Esophagus muscularis mucosa (tissue), 4 donors: Measurements from ENCODE around the gene ORM1. TPM values are rescaled to one million over a fixed set of nuclear protein-coding genes. Genes with fewer than 3 reads are reported as not detected.

Experiments used
- DNase-seq: peaks from one replicate; pipeline ENCODE4 v3.0.0-alpha.2; 2017; ENCODE audit errors: extremely low spot score
- H3K27ac ChIP-seq, 4 donors: fragments of 200-600 bp; sonication (generic); replicated peaks in 1 of 4; 1 replicate in 3 of 4; 2 replicates in 1 of 4; pipeline ENCODE4 v1.5.1; 2016 to 2019; ENCODE audit warnings: mild to moderate bottlenecking in 1 of 4
- H3K27me3 ChIP-seq, 4 donors: fragments of 200-600 bp; sonication (generic); one replicate each; pipeline versions ENCODE4 v1.5.1 to v1.6.0; 2016 to 2019
- H3K36me3 ChIP-seq, 4 donors: fragments of 200-600 bp; sonication (generic); one replicate each; pipeline ENCODE4 v1.5.1; 2016 to 2019
- H3K4me1 ChIP-seq, 4 donors: fragments of 200-600 bp; sonication (generic); one replicate each; pipeline ENCODE4 v1.5.1; 2016 to 2019
- H3K4me3 ChIP-seq, 4 donors: fragments of 200-600 bp; sonication (generic); 1 replicate in 2 of 4; 2 replicates in 2 of 4; pipeline ENCODE4 v1.5.1; 2016 to 2019; ENCODE audit warnings: mild to moderate bottlenecking in 4 of 4, moderate library complexity in 1 of 4
- H3K9me3 ChIP-seq, 4 donors: fragments of 200-600 bp; sonication (generic); 1 replicate in 3 of 4; 2 replicates in 1 of 4; pipeline ENCODE4 v1.5.1; 2016 to 2019
- CTCF ChIP-seq, 3 experiments: fragments of 200-600 bp in 2 of 3; fragments of 450-650 bp in 1 of 3; sonication (generic) in 2 of 3; IDR thresholded peaks; one replicate each; pipeline ENCODE4 v1.5.1; 2017 to 2019; ENCODE audit warnings: antibody characterized with exemption in 3 of 3, mild to moderate bottlenecking in 2 of 3, moderate library complexity in 1 of 3
- EP300 ChIP-seq: sonication (generic); formaldehyde crosslinking; IDR thresholded peaks from one replicate; pipeline ENCODE4 v1.6.1; 2017; ENCODE audit warnings: antibody characterized with exemption
- POLR2A ChIP-seq: fragments of 450-650 bp; IDR thresholded peaks from one replicate; pipeline ENCODE4 v1.6.1; 2017; ENCODE audit warnings: antibody characterized with exemption, moderate library complexity, mild to moderate bottlenecking, low read depth
- POLR2AphosphoS5 ChIP-seq, 2 donors: sonication (generic); formaldehyde crosslinking; IDR thresholded peaks; one replicate each; pipeline ENCODE4 v1.6.1; 2017; ENCODE audit warnings: antibody characterized with exemption in 2 of 2
- WGBS: methylation state at CpG from one replicate; pipeline ENCODE4 v1.1.5; 2018; 5-methylcytosine and 5-hydroxymethylcytosine counted together
- intact Hi-C: fragments of 100-400 bp; cut with DNase I; formaldehyde crosslinking; loops from one replicate; pipeline ENCODE4 v1.15.1; 2023
- total RNA-seq, 4 donors: library from RNA; depleted of rRNA; stranded (reverse); fragments of >200 nt; gene quantifications; one replicate each; pipeline versions ENCODE4 v1.1.0 to v1.2.1, GENCODE V29; 2016

ORM1 gene
- total RNA-seq, 4 donors from 2014 or later, result 1.3 TPM; not detected in 3

- DNase-seq, result peak; percentile 60
- no peak for TF ChIP-seq CTCF (IDR thresholded peaks at IDR 0.05)
- TF ChIP-seq EP300, result no peak
- TF ChIP-seq POLR2AphosphoS5 (IDR thresholded peaks at IDR 0.05), result no peak
- no peak for TF ChIP-seq POLR2A
- no peaks in the 10 kb centered on the region for H3K27me3 ChIP-seq
- H3K9me3 ChIP-seq, result no peaks in the 10 kb centered on the region
- peaks cover 0 to 8% (median 7%) of the 10 kb centered on the region in 4 donors for H3K4me1 ChIP-seq
- intact Hi-C loops, result no loop called here
- H3K27ac ChIP-seq, result no peak overlapping the region
- no peak overlapping the region for H3K4me3 ChIP-seq
- WGBS, result 95% methylated on average over 4 of the region's 4 CpGs
- H3K36me3 ChIP-seq, result peaks cover 0 to 14% (median 3%) of the 10 kb centered on the region in 4 donors
Measured at GRCh38 chr9:114303977-114304376, 18.9 kb upstream of the ORM1 start.

GRCh38 chr9:114304416-114305188 is 18.3 kb upstream of the ORM1 start:
- intact Hi-C loops, result no loop called here
- TF ChIP-seq POLR2A (no peak), POLR2AphosphoS5 (IDR thresholded peaks at IDR 0.05) (no peak), EP300 (no peak), CTCF (IDR thresholded peaks at IDR 0.05) (no peak)

GRCh38 chr9:114307899-114308267 is 15.0 kb upstream of the ORM1 start:
- Histone ChIP-seq H3K4me1 (peaks cover 0 to 8% (median 7%) of the 10 kb centered on the region in 4 donors), H3K27me3 (no peaks in the 10 kb centered on the region), H3K27ac (no peak overlapping the region), H3K36me3 (peaks cover 0 to 17% (median 3%) of the 10 kb centered on the region in 4 donors), H3K4me3 (no peak overlapping the region), H3K9me3 (no peaks in the 10 kb centered on the region)
- DNase-seq, result no peak
- TF ChIP-seq EP300 (no peak), CTCF (IDR thresholded peaks at IDR 0.05) (no peak), POLR2AphosphoS5 (IDR thresholded peaks at IDR 0.05) (no peak), POLR2A (no peak)
- WGBS, result 83% methylated on average over 6 of the region's 6 CpGs
- intact Hi-C loops, result no loop called here

More at GRCh38 chr9:114304416-114305188, 18.3 kb upstream of the ORM1 start:
- peak; percentile 91 for DNase-seq
- H3K9me3 ChIP-seq, result no peaks in the 10 kb centered on the region
- no peaks in the 10 kb centered on the region for H3K27me3 ChIP-seq
- H3K27ac ChIP-seq, result no peak overlapping the region
- H3K4me1 ChIP-seq, result peaks cover 0 to 8% (median 7%) of the 10 kb centered on the region in 4 donors
- H3K36me3 ChIP-seq, result peaks cover 0 to 14% (median 3%) of the 10 kb centered on the region in 4 donors
- H3K4me3 ChIP-seq, result no peak overlapping the region
- 87% methylated on average over 10 of the region's 10 CpGs for WGBS

- no peak overlapping the region for H3K4me3 ChIP-seq
- intact Hi-C loops, result no loop called here
- H3K27me3 ChIP-seq, result no peaks in the 10 kb centered on the region
- H3K9me3 ChIP-seq, result no peaks in the 10 kb centered on the region
- H3K27ac ChIP-seq, result no peak overlapping the region
- WGBS, result 98% methylated on average over 9 of the region's 13 CpGs
- peaks cover 0 to 8% (median 7%) of the 10 kb centered on the region in 4 donors for H3K4me1 ChIP-seq
- peaks cover 0 to 17% (median 3%) of the 10 kb centered on the region in 4 donors for H3K36me3 ChIP-seq
- no peak for TF ChIP-seq POLR2A
- TF ChIP-seq POLR2AphosphoS5 (IDR thresholded peaks at IDR 0.05), result no peak
- no peak for TF ChIP-seq CTCF (IDR thresholded peaks at IDR 0.05)
- no peak for TF ChIP-seq EP300
- DNase-seq, result peak; percentile 83
Measured at GRCh38 chr9:114308361-114308950, 14.4 kb upstream of the ORM1 start.
